OCI-LY3 (cell line): ENCODE results near the gene NKAIN2.

Source experiments
- EZH2phosphoT487 ChIP-seq: fragments of 200-600 bp; shearing (Covaris generic); IDR thresholded peaks from 2 replicates; pipeline ENCODE4 v1.6.1; 2018; ENCODE audit warnings: antibody characterized with exemption, mixed run types, low read depth
- TF ChIP-seq, protein P1 (sequence below): fragments of 200-600, 300-600 bp; sonication (generic); IDR thresholded peaks from 2 replicates; pipeline ENCODE4 v1.5.1; 2014; ENCODE audit warnings: antibody characterized with exemption, low read length, low read depth

- TF ChIP-seq, protein P1, sequence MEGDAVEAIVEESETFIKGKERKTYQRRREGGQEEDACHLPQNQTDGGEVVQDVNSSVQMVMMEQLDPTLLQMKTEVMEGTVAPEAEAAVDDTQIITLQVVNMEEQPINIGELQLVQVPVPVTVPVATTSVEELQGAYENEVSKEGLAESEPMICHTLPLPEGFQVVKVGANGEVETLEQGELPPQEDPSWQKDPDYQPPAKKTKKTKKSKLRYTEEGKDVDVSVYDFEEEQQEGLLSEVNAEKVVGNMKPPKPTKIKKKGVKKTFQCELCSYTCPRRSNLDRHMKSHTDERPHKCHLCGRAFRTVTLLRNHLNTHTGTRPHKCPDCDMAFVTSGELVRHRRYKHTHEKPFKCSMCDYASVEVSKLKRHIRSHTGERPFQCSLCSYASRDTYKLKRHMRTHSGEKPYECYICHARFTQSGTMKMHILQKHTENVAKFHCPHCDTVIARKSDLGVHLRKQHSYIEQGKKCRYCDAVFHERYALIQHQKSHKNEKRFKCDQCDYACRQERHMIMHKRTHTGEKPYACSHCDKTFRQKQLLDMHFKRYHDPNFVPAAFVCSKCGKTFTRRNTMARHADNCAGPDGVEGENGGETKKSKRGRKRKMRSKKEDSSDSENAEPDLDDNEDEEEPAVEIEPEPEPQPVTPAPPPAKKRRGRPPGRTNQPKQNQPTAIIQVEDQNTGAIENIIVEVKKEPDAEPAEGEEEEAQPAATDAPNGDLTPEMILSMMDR, result no peak
- TF ChIP-seq EZH2phosphoT487, result no peak
These were observed 552.7 kb downstream of the NKAIN2 start for GRCh38 chr6:124356276-124356810.
